Peyer's patch (tissue), 4 donors: ENCODE results near the gene TPP1.

Source experiments
- POLR2A ChIP-seq, 2 donors: fragments of 450-650 bp; IDR thresholded peaks; one replicate each; pipeline ENCODE4 v1.5.1; 2017; ENCODE audit warnings: antibody characterized with exemption in 2 of 2, mild to moderate bottlenecking in 2 of 2, moderate library complexity in 2 of 2
- TF ChIP-seq, protein P1 (sequence below), 6 experiments: fragments of 450-650 bp in 4 of 6; fragments of 200-600 bp in 2 of 6; sonication (generic) in 1 of 6; IDR thresholded peaks; one replicate each; pipeline ENCODE4 v1.5.1; 2017 to 2019; ENCODE audit warnings: antibody characterized with exemption in 6 of 6, mild to moderate bottlenecking in 3 of 6, moderate library complexity in 1 of 6

DNA sequence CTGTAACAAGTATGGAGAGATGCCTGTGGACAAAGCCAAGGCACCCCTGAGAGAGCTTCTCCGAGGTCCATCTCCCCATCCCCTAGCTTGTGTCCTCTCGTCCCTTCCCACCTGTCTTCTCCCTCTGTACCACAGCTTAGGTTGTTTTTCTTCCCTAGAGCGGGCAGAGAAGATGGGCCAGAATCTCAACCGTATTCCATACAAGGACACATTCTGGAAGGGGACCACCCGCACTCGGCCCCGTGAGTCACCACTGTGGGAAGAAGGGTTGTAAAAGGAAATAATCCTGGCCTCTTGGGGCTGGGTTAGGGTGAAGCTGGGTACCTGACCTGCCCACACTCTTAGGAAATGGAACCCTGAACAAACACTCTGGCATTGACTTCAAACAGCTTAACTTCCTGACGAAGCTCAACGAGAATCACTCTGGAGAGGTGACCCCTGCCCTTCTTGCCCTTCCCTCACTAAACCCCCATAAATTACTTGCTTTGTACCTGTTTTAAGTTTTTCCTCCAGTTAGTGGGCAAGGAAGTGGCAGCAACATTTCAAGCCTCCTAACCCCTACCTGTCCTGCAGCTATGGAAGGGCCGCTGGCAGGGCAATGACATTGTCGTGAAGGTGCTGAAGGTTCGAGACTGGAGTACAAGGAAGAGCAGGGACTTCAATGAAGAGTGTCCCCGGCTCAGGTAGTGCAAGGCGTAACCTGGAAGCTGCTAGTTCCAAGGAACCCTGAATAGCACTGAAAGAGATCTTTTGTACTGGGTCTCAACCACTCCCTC is 10.3 kb downstream of the TPP1 start:
- TF ChIP-seq, protein P1, sequence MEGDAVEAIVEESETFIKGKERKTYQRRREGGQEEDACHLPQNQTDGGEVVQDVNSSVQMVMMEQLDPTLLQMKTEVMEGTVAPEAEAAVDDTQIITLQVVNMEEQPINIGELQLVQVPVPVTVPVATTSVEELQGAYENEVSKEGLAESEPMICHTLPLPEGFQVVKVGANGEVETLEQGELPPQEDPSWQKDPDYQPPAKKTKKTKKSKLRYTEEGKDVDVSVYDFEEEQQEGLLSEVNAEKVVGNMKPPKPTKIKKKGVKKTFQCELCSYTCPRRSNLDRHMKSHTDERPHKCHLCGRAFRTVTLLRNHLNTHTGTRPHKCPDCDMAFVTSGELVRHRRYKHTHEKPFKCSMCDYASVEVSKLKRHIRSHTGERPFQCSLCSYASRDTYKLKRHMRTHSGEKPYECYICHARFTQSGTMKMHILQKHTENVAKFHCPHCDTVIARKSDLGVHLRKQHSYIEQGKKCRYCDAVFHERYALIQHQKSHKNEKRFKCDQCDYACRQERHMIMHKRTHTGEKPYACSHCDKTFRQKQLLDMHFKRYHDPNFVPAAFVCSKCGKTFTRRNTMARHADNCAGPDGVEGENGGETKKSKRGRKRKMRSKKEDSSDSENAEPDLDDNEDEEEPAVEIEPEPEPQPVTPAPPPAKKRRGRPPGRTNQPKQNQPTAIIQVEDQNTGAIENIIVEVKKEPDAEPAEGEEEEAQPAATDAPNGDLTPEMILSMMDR (IDR thresholded peaks at IDR 0.05), result no peak
- TF ChIP-seq POLR2A (IDR thresholded peaks at IDR 0.05), result no peak
